ENCODE data around the gene HSPG2. TPM values are rescaled to one million over a fixed set of nuclear protein-coding genes. Genes with fewer than 3 reads are reported as not detected.

The HSPG2 gene
- total and polyA plus RNA-seq, 9 of the 15 experiments (the other 6 are each of a cell fraction or from before 2014, with no cell fraction given), result 0.14 to 160 (median 15.7) TPM

GRCh38 chr1:21900766-21901472 lies 36.2 kb downstream of the HSPG2 start:
- Histone ChIP-seq H3K4me1 (replicated peaks in 1 of 2; ENCODE audit: control insufficient read depth in 2 of 2, insufficient read depth in 2 of 2, low read length in 2 of 2) (peaks cover 58 to 71% of the 10 kb centered on the region in 2 experiments), H3K36me3 (ENCODE audit: control insufficient read depth, insufficient read depth, low read length) (peaks cover 46% of the 10 kb centered on the region; the same call in 2 of the 3 replicates), H4K20me1 (replicated peaks; ENCODE audit: control insufficient read depth, insufficient read depth, low read length) (no peaks in the 10 kb centered on the region), H3K27me3 (ENCODE audit: control insufficient read depth in 2 of 2, insufficient read depth in 2 of 2, low read length in 2 of 2) (no peaks in the 10 kb centered on the region), H3K27ac (ENCODE audit: extremely low read depth, low read depth, low read length) (peak overlapping the region; percentile 12; the same call in 1 of the 3 replicates), H2AFZ (ENCODE audit: low read depth, low read length) (no peak overlapping the region), H3K9me1 (ENCODE audit: control insufficient read depth, insufficient read depth, low read length) (no peaks in the 10 kb centered on the region), H3K9me3 (replicated peaks; ENCODE audit: control insufficient read depth, insufficient read depth, low read depth, low read length) (no peaks in the 10 kb centered on the region; the same call in 1 of the 2 replicates), H3K4me3 (no peak overlapping the region), H3K79me2 (ENCODE audit: control insufficient read depth, insufficient read depth, low read length) (peaks cover 49% of the 10 kb centered on the region), H3K4me2 (ENCODE audit: insufficient read depth, low read length) (no peak overlapping the region), H3K9ac (ENCODE audit: insufficient read depth in 1 of 2, low read depth in 2 of 2, low read length in 2 of 2) (peak overlapping the region in 1 of 2 experiments; percentile 73; a peak in 2 of 4 replicates)
- FAIRE-seq (no peak), ATAC-seq (no peak), DNase-seq (ENCODE audit: extremely low read depth in 1 of 4, low spot score in 3 of 4) (no peak)
- TF ChIP-seq ZKSCAN8 (CRISPR knock-in tag; IDR thresholded peaks at IDR 0.05), result 0 out of 2 replicates have a peak, but pooled peaks have one; percentile 80
- TF ChIP-seq ELF1 (tag; IDR thresholded peaks at IDR 0.05), result no peak
- peak; percentile 53 for TF ChIP-seq ZNF316 (IDR thresholded peaks at IDR 0.05)
- intact Hi-C loops (cut with micrococcal nuclease), result loop anchor here (10.0 kb wide), 1 partner anchor 124 kb away; no protein-coding TSS in a partner anchor
- ChIA-PET POLR2A (interaction anchor here (0.7 to 3.0 kb wide), 3 partner anchors 13 to 118 kb away, joined by 3 to 17 read pairs (median 3); partner anchors contain the start of gene USP48), CTCF (ENCODE audit: low intra/inter-chr PET ratio) (no interaction called here)
- 82% methylated on average over 13 of the region's 13 CpGs for WGBS (ENCODE audit: insufficient coverage, low coverage, missing lambda C conversion rate)
- in situ Hi-C loops (cut with MboI), result no loop called here
- no TSS peak for BruUV-seq (replicated peaks)

GRCh38 chr1:21899987-21900386 lies 37.1 kb downstream of the HSPG2 start:
- in situ Hi-C loops (cut with MboI), result no loop called here

More at GRCh38 chr1:21899987-21900386, 37.1 kb downstream of the HSPG2 start:
- peaks cover 48 to 63% of the 10 kb centered on the region in 2 experiments for H3K4me1 ChIP-seq (replicated peaks in 1 of 2; ENCODE audit: control insufficient read depth in 2 of 2, insufficient read depth in 2 of 2, low read length in 2 of 2)
- H3K4me2 ChIP-seq (ENCODE audit: insufficient read depth, low read length), result no peak overlapping the region
- H3K4me3 ChIP-seq, result no peak overlapping the region
- H3K9me1 ChIP-seq (ENCODE audit: control insufficient read depth, insufficient read depth, low read length), result no peaks in the 10 kb centered on the region
- no peaks in the 10 kb centered on the region for H4K20me1 ChIP-seq (replicated peaks; ENCODE audit: control insufficient read depth, insufficient read depth, low read length)
- FAIRE-seq (no peak), ATAC-seq (no peak), DNase-seq (ENCODE audit: extremely low read depth in 1 of 4, low spot score in 3 of 4) (no peak)
- CTCF ChIA-PET (ENCODE audit: low intra/inter-chr PET ratio), result no interaction called here
- no peaks in the 10 kb centered on the region; the same call in 1 of the 2 replicates for H3K9me3 ChIP-seq (replicated peaks; ENCODE audit: control insufficient read depth, insufficient read depth, low read depth, low read length)
- peak overlapping the region in 1 of 2 experiments; percentile 82; a peak in 2 of 4 replicates for H3K9ac ChIP-seq (ENCODE audit: insufficient read depth in 1 of 2, low read depth in 2 of 2, low read length in 2 of 2)
- H2AFZ ChIP-seq (ENCODE audit: low read depth, low read length), result no peak overlapping the region
- peak overlapping the region; percentile 6; the same call in 1 of the 3 replicates for H3K27ac ChIP-seq (ENCODE audit: extremely low read depth, low read depth, low read length)
- no peaks in the 10 kb centered on the region for H3K27me3 ChIP-seq (ENCODE audit: control insufficient read depth in 2 of 2, insufficient read depth in 2 of 2, low read length in 2 of 2)
- peaks cover 51% of the 10 kb centered on the region; the same call in 2 of the 3 replicates for H3K36me3 ChIP-seq (ENCODE audit: control insufficient read depth, insufficient read depth, low read length)
- peaks cover 45% of the 10 kb centered on the region for H3K79me2 ChIP-seq (ENCODE audit: control insufficient read depth, insufficient read depth, low read length)
- POLR2A ChIA-PET, result interaction anchor here (0.6 to 3.0 kb wide), 4 partner anchors 12 to 1012 kb away, joined by 3 to 17 read pairs (median 3); partner anchors contain the start of gene USP48
- BruUV-seq (replicated peaks), result no TSS peak
- intact Hi-C loops (cut with micrococcal nuclease), result loop anchor here (10.0 kb wide), 1 partner anchor 125 kb away; no protein-coding TSS in a partner anchor
- TF ChIP-seq NUFIP1 (IDR thresholded peaks at IDR 0.05; ENCODE audit: partially characterized antibody) (no peak), POLR2G (IDR thresholded peaks at IDR 0.05; ENCODE audit: low read depth, low read length) (0 out of 2 replicates have a peak, but pooled peaks have one; percentile 4), KAT8 (IDR thresholded peaks at IDR 0.05; ENCODE audit: low read depth) (no peak), CBFB (CRISPR knock-in tag; IDR thresholded peaks at IDR 0.05) (no peak), ZNF76 (CRISPR knock-in tag; IDR thresholded peaks at IDR 0.05; ENCODE audit: borderline replicate concordance) (no peak), MNT (conservative IDR thresholded peaks at IDR 0.05) (no peak), ZNF699 (CRISPR knock-in tag; IDR thresholded peaks at IDR 0.05; ENCODE audit: insufficient replicate concordance) (no peak), ZBTB7A (IDR thresholded peaks at IDR 0.05; ENCODE audit: borderline replicate concordance, control insufficient read depth, low read depth, low read length) (peak; percentile 41; the same call in 1 of the 2 replicates), PHTF2 (CRISPR knock-in tag; IDR thresholded peaks at IDR 0.05) (no peak)
- WGBS (ENCODE audit: insufficient coverage, low coverage, missing lambda C conversion rate), result 80% methylated on average over 8 of the region's 8 CpGs
